ENCODE results near the gene APOA5.
"Not testable (repeated sequence)": the region's sequence is repeated elsewhere in the genome, so short reads cannot be mapped to it uniquely, and the experiment has no call there.

Gene APOA5

GRCh38 chr11:116801662-116802061 lies 10.0 kb upstream of the APOA5 start:
- FAIRE-seq; DNase-seq (ENCODE audit: insufficient read length, low spot score): not testable (repeated sequence)

GRCh38 chr11:116800610-116801009 lies 8.9 kb upstream of the APOA5 start:
- FAIRE-seq (no peak), DNase-seq (ENCODE audit: insufficient read length, low spot score) (no peak)

GRCh38 chr11:116798368-116798767 lies 6.7 kb upstream of the APOA5 start:
- FAIRE-seq (no peak), DNase-seq (ENCODE audit: insufficient read length, low spot score) (no peak)

- no peak for DNase-seq (ENCODE audit: insufficient read length, low spot score)
These were observed 6.1 kb upstream of the APOA5 start for GRCh38 chr11:116797816-116798215.

GRCh38 chr11:116796548-116796947 lies 4.9 kb upstream of the APOA5 start:
- FAIRE-seq (no peak), DNase-seq (ENCODE audit: insufficient read length, low spot score) (no peak)

More at GRCh38 chr11:116797816-116798215, 6.1 kb upstream of the APOA5 start:
- FAIRE-seq, result no peak

GRCh38 chr11:116794851-116795250 lies 3.2 kb upstream of the APOA5 start:
- FAIRE-seq (no peak), DNase-seq (ENCODE audit: insufficient read length, low spot score) (no peak)

GRCh38 chr11:116793772-116794097 lies 2.1 kb upstream of the APOA5 start:
- DNase-seq (ENCODE audit: insufficient read length, low spot score) (no peak), FAIRE-seq (no peak)

- DNase-seq (ENCODE audit: insufficient read length, low spot score) (no peak), FAIRE-seq (peak; percentile 44)
These were observed 1.4 kb upstream of the APOA5 start for GRCh38 chr11:116792869-116793771.

- DNase-seq (ENCODE audit: insufficient read length, low spot score) (no peak), FAIRE-seq (no peak)
These were observed 627 bp upstream of the APOA5 start for GRCh38 chr11:116792144-116792868.

GRCh38 chr11:116791002-116791812 lies 472 bp downstream of the APOA5 start:
- FAIRE-seq (peak; percentile 56), DNase-seq (ENCODE audit: insufficient read length, low spot score) (peak; percentile 73)

GRCh38 chr11:116790167-116791001 lies 1.3 kb downstream of the APOA5 start:
- no peak for DNase-seq (ENCODE audit: insufficient read length, low spot score)
- FAIRE-seq, result no peak

- FAIRE-seq (no peak), DNase-seq (ENCODE audit: insufficient read length, low spot score) (no peak)
These were observed 2.7 kb downstream of the APOA5 start for GRCh38 chr11:116788975-116789374.

GRCh38 chr11:116788534-116788933 lies 3.1 kb downstream of the APOA5 start:
- FAIRE-seq, result no peak

GRCh38 chr11:116787786-116788486 lies 3.7 kb downstream of the APOA5 start, which contains the start of gene ZPR1:
Gene ZPR1, minus strand, starts transcription at chr11:116788023. Its CDS starts 33 bp downstream, at chr11:116787990.
- FAIRE-seq, result peak; percentile 86
- peak; percentile 95 for DNase-seq (ENCODE audit: insufficient read length, low spot score)

More at GRCh38 chr11:116788534-116788933, 3.1 kb downstream of the APOA5 start:
- no peak for DNase-seq (ENCODE audit: insufficient read length, low spot score)

GRCh38 chr11:116787436-116787785 lies 4.3 kb downstream of the APOA5 start:
- FAIRE-seq (peak; percentile 40), DNase-seq (ENCODE audit: insufficient read length, low spot score) (no peak)

GRCh38 chr11:116786966-116787365 lies 4.7 kb downstream of the APOA5 start:
- FAIRE-seq, result peak; percentile 35
- DNase-seq (ENCODE audit: insufficient read length, low spot score), result no peak

- DNase-seq (ENCODE audit: insufficient read length, low spot score), result no peak
- peak; percentile 59 for FAIRE-seq
These were observed 5.4 kb downstream of the APOA5 start for GRCh38 chr11:116786326-116786725.

GRCh38 chr11:116782728-116783127 lies 9.0 kb downstream of the APOA5 start:
- DNase-seq (ENCODE audit: insufficient read length, low spot score) (no peak), FAIRE-seq (no peak)

GRCh38 chr11:116778556-116778955 lies 13.1 kb downstream of the APOA5 start:
- FAIRE-seq (no peak), DNase-seq (ENCODE audit: insufficient read length, low spot score) (no peak)
